Activated CD4-positive, alpha-beta T cell treated with anti-CD3 and anti-CD28 coated beads, Interleukin-2, amount 10 ng/mL, durations not matched to agents 24 days and 14 days (primary cell): ENCODE data around the gene AGTR1. TPM values are rescaled to one million over a fixed set of nuclear protein-coding genes. Genes with fewer than 3 reads are reported as not detected.

Experiments used
- DNase-seq: peaks from one replicate; pipeline ENCODE4 v3.0.0; 2022
- H3K27ac Mint-ChIP-seq: one replicate; pipeline ENCODE4 v1.8.0; 2022; ENCODE audit warnings: mild to moderate bottlenecking, mixed read lengths
- H3K27me3 Mint-ChIP-seq: one replicate; pipeline ENCODE4 v1.8.0; 2022; ENCODE audit warnings: mixed read lengths
- H3K36me3 Mint-ChIP-seq: one replicate; pipeline ENCODE4 v1.8.0; 2022; ENCODE audit warnings: low read depth, mild to moderate bottlenecking, mixed read lengths
- H3K4me1 Mint-ChIP-seq: one replicate; pipeline ENCODE4 v1.8.0; 2021; ENCODE audit warnings: mixed read lengths
- H3K4me3 Mint-ChIP-seq: one replicate; pipeline ENCODE4 v1.8.0; 2022; ENCODE audit warnings: mild to moderate bottlenecking, moderate library complexity, mixed read lengths
- H3K9me3 Mint-ChIP-seq: one replicate; pipeline ENCODE4 v1.8.0; 2021; ENCODE audit warnings: mixed read lengths
- intact Hi-C: fragments of 100-400 bp; cut with micrococcal nuclease; formaldehyde crosslinking; loops from one replicate; pipeline ENCODE4 v1.15.1; 2023
- total RNA-seq: library from RNA; stranded (reverse); gene quantifications from 2 replicates; pipeline ENCODE4 v1.2.3, GENCODE V29; 2022

AGTR1 gene
- total RNA-seq, 1 donor from 2014 or later: not detected

- no peak overlapping the region for H3K27ac Mint-ChIP-seq
- H3K27me3 Mint-ChIP-seq: no peaks in the 10 kb centered on the region
- H3K4me3 Mint-ChIP-seq: no peak overlapping the region
- no peaks in the 10 kb centered on the region for H3K4me1 Mint-ChIP-seq
- no peak for DNase-seq
- H3K9me3 Mint-ChIP-seq: no peaks in the 10 kb centered on the region
- intact Hi-C loops: no loop called here
- H3K36me3 Mint-ChIP-seq: no peaks in the 10 kb centered on the region
These were observed 10.7 kb downstream of the AGTR1 start for GRCh38 chr3:148708409-148708808.

- Mint-ChIP-seq H3K27ac (no peak overlapping the region), H3K36me3 (no peaks in the 10 kb centered on the region), H3K27me3 (no peaks in the 10 kb centered on the region), H3K4me1 (no peaks in the 10 kb centered on the region), H3K9me3 (no peaks in the 10 kb centered on the region), H3K4me3 (no peak overlapping the region)
- DNase-seq: no peak
- intact Hi-C loops: no loop called here
These were observed 12.0 kb downstream of the AGTR1 start for GRCh38 chr3:148709560-148710253.

DNA sequence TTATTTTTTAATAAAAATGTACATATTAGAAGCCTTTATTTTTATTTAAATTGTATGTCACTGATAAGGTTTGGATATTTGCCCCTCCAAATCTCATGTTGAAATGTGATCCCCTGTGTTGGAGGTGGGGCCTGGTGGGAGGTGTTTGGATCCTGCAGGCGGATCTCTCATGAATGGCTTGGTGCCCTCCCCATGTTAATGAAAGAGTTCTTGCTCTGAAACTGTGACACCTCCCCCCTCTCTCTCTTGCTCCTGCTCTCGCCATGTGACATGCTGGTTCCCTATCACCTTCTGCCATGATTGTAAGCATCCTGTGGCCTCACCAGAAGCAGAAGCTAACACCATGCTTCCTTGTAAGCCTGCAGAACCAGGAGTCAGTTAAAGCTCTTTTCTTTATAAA, 13.0 kb downstream of the AGTR1 start:
- no peak overlapping the region for H3K27ac Mint-ChIP-seq
- H3K9me3 Mint-ChIP-seq: no peaks in the 10 kb centered on the region
- no peaks in the 10 kb centered on the region for H3K36me3 Mint-ChIP-seq
- no peak for DNase-seq
- no peaks in the 10 kb centered on the region for H3K4me1 Mint-ChIP-seq
- intact Hi-C loops: no loop called here
- H3K27me3 Mint-ChIP-seq: no peaks in the 10 kb centered on the region
- H3K4me3 Mint-ChIP-seq: no peak overlapping the region

DNA sequence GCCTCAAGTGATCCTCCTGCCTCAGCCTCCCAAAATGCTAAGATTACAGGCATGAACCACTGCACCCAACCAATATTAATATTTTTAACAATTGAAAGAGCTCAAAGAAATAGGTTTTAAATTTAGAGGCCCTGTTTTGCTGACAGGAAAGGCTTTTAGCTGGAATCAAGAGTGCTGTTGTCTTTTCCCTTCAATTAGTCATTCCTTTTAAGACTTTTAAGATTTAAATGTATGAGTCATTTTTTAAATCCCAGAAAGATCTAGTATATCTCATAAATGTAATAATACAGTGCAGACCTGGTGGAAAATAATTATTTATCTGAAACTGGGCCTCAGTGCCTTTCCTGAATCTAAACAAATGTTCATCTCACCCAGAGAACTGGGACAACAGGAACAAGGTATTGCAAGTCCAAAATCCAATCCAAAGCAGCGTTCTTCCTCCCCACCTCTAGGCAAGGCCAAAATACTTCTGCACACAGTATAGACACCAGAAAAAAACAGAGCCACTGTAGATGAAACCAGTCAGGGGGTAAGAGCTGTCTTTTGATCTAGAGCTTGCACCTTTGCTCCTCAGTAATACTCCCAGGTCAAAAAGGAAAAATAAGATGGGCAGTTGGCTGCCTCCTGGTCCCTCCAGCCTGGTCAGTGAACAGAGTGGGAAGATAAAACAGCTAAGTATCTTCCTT, 14.4 kb downstream of the AGTR1 start:
- Mint-ChIP-seq H3K27ac (no peak overlapping the region), H3K27me3 (no peaks in the 10 kb centered on the region), H3K4me1 (no peaks in the 10 kb centered on the region), H3K4me3 (no peak overlapping the region), H3K36me3 (no peaks in the 10 kb centered on the region), H3K9me3 (no peaks in the 10 kb centered on the region)
- DNase-seq: no peak
- intact Hi-C loops: no loop called here

DNA sequence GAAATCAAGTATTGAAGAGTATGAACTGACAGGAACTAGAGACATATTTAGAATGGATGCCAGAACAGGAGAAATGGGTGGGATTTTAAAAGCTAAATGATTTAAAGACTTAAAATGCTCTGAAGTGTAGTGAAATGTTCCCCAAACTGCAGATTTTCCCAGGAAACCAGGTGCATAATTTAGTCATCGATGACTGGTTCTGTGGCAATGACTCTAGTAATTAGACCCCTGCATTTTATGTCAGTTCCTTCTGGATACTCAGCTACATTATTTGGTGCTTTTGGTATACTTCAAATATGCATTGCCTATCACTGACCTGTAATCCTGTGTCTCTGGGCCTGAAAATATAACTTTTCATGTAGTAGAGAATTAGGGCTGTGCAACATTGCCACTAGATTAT, 16.8 kb downstream of the AGTR1 start:
- intact Hi-C loops: no loop called here
- Mint-ChIP-seq H3K27ac (no peak overlapping the region), H3K4me1 (no peaks in the 10 kb centered on the region), H3K36me3 (no peaks in the 10 kb centered on the region), H3K4me3 (no peak overlapping the region), H3K27me3 (no peaks in the 10 kb centered on the region), H3K9me3 (no peaks in the 10 kb centered on the region)
- no peak for DNase-seq

- Mint-ChIP-seq H3K27ac (no peak overlapping the region), H3K36me3 (no peaks in the 10 kb centered on the region), H3K4me1 (no peaks in the 10 kb centered on the region), H3K9me3 (no peaks in the 10 kb centered on the region), H3K27me3 (no peaks in the 10 kb centered on the region), H3K4me3 (no peak overlapping the region)
- intact Hi-C loops: no loop called here
- DNase-seq: no peak
These were observed 19.0 kb downstream of the AGTR1 start for GRCh38 chr3:148716657-148717056.

DNA sequence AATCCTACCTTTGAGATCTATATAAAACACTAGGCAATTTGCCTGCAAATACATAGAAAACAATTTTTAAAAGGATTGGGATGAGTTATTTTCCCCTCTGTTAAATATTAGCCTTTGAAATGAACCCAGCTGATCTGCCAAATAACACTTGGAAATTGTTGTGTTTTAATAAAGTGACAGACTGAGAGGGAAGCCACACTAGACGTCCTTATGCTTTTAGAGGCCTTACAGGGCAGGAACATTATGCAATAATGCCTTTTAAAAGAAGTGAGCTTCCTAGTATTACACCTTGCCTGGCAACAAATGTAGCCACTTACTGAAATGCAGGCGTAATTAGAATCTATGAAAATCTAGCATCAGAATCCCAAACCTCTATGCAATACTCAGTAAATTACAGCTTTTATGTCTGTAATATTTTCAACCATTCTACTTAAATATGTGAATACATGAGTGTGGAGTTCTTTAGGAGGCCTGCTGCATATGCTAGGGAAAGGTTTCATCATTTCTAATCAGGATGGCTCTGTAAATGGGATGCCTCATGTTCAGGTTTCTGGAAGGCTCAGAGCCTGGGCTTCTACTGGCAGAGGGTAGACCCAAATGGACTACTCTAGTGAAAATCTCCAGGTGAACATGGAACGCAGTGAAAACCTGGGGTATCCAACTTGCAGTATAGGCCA, 20.3 kb downstream of the AGTR1 start:
- H3K4me3 Mint-ChIP-seq: no peak overlapping the region
- intact Hi-C loops: no loop called here
- no peak overlapping the region for H3K27ac Mint-ChIP-seq
- H3K36me3 Mint-ChIP-seq: no peaks in the 10 kb centered on the region
- no peaks in the 10 kb centered on the region for H3K9me3 Mint-ChIP-seq
- no peaks in the 10 kb centered on the region for H3K4me1 Mint-ChIP-seq
- no peak for DNase-seq
- no peaks in the 10 kb centered on the region for H3K27me3 Mint-ChIP-seq

DNA sequence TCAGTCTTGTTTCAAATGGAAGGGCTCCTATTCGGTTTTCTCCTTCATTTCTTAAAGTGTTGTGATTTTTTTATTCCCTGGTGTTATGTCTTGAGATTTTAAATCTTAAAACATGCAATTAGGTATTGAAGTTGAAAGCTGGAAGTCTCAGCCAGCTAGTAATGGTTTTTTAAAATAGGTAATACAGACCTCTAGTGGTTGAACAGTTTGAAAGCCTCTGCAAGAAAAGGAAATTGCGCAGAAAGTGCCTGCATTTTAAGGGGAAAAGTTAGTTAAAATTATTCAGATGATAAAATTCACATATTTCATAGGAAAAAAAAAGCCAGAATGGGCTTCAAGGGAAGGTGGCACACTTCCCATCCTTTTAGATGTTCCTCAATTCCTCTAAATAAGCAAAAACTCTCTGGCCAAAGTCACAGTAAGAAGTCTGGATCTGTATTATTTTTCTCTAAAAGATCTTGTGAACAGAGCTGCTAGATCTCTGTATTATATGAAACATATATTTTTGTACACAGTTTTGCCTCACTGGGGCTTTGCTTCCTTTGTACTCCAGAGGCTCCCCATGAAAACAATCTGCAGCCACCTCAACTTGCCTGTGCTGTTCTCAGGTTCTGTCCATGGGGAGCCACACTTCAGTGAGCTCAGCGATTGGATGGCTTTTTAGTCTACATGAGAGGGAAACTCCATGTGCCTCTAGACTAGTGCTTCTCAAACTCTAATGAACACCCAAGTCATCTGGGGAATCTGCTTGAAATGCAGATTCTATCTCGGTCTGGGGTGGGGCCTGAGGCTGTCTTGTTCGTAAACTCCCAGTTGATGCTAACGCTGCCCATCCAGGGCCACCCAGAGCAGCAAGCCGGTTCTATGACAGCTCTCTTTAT, 21.5 kb downstream of the AGTR1 start:
- Mint-ChIP-seq H3K4me1 (no peaks in the 10 kb centered on the region), H3K9me3 (no peaks in the 10 kb centered on the region), H3K27me3 (no peaks in the 10 kb centered on the region), H3K36me3 (no peaks in the 10 kb centered on the region), H3K27ac (no peak overlapping the region), H3K4me3 (no peak overlapping the region)
- intact Hi-C loops: no loop called here
- DNase-seq: no peak

DNA sequence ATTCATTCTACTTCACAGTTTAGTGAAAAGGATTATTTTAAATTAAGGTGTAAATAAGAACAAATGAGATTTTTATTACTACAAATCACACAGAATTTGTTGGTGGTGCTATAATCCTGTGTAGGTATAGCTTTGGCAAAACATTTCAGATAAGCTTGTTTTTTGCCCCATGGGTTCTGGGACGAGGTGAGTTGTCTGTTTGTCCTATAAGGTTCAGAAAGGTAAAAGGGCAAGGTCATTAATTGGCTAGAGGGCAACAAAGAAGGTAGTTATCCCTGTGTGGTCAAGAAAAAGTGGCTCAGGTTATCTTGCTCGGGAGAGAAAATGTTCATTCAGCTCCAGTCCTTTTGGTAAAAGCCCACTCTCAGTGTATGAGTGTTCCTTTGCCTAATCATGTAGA, 23.2 kb downstream of the AGTR1 start:
- Mint-ChIP-seq H3K4me3 (no peak overlapping the region), H3K27ac (no peak overlapping the region), H3K36me3 (no peaks in the 10 kb centered on the region), H3K27me3 (no peaks in the 10 kb centered on the region), H3K4me1 (no peaks in the 10 kb centered on the region), H3K9me3 (no peaks in the 10 kb centered on the region)
- intact Hi-C loops: loop anchor here (10.0 kb wide), 1 partner anchor 224 kb away; no protein-coding TSS in a partner anchor
- DNase-seq: no peak

DNA sequence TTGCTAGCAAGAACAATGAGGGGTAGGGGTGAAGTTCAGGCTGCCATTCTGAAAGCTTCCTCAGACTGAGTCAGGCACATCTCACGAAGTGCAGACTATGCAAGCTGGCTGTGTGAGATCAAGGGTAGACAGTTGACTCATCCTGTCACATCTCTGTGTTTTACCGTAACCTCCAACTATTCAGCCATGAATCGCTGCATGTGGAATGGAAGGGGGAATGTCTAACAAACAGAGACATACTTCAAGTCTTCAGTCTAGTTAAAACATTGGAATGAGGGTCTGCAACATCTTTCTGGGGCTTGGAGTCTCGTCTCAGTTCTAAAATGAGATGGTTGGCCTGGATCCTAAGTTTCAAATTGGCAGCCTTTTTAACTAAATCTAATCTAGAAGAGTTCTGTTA, 25.9 kb downstream of the AGTR1 start:
- H3K4me1 Mint-ChIP-seq: no peaks in the 10 kb centered on the region
- H3K36me3 Mint-ChIP-seq: no peaks in the 10 kb centered on the region
- no peak for DNase-seq
- no peak overlapping the region for H3K27ac Mint-ChIP-seq
- no peaks in the 10 kb centered on the region for H3K27me3 Mint-ChIP-seq
- H3K9me3 Mint-ChIP-seq: no peaks in the 10 kb centered on the region
- intact Hi-C loops: loop anchor here (10.0 kb wide), 1 partner anchor 221 kb away; no protein-coding TSS in a partner anchor
- no peak overlapping the region for H3K4me3 Mint-ChIP-seq

DNA sequence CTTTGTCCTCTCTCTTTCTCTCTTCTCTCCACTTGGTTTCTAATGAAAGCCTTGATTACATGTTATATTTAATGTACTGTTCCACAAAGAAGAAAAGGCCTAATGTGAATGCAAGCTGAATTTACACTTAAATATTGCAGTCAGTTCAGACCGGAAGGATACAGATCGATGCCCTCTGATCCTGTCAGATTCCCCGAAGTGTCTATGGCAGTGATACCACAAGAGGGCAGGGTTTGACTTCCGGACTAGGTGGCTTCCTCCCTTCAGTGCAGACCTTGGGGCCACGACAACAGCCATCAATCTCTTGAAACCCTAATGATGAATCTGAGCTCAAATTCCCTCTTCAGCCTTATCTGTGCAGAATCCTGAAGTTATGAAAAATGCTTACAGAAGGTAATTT, 29.5 kb downstream of the AGTR1 start:
- no peaks in the 10 kb centered on the region for H3K4me1 Mint-ChIP-seq
- no peaks in the 10 kb centered on the region for H3K9me3 Mint-ChIP-seq
- H3K27ac Mint-ChIP-seq: no peak overlapping the region
- peak; percentile 58 for DNase-seq
- no peaks in the 10 kb centered on the region for H3K36me3 Mint-ChIP-seq
- intact Hi-C loops: loop anchor here (10.0 kb wide), 1 partner anchor 218 kb away; no protein-coding TSS in a partner anchor
- H3K27me3 Mint-ChIP-seq: peaks cover 2% of the 10 kb centered on the region
- H3K4me3 Mint-ChIP-seq: no peak overlapping the region

- intact Hi-C loops: loop anchor here (10.0 kb wide), 1 partner anchor 216 kb away; no protein-coding TSS in a partner anchor
- no peak for DNase-seq
- H3K27me3 Mint-ChIP-seq: peaks cover 2% of the 10 kb centered on the region
- no peak overlapping the region for H3K27ac Mint-ChIP-seq
- no peaks in the 10 kb centered on the region for H3K4me1 Mint-ChIP-seq
- H3K4me3 Mint-ChIP-seq: no peak overlapping the region
- H3K36me3 Mint-ChIP-seq: no peaks in the 10 kb centered on the region
- no peaks in the 10 kb centered on the region for H3K9me3 Mint-ChIP-seq
These were observed 31.1 kb downstream of the AGTR1 start for GRCh38 chr3:148728753-148729152.

- H3K27me3 Mint-ChIP-seq: peaks cover 2% of the 10 kb centered on the region
- no peak overlapping the region for H3K4me3 Mint-ChIP-seq
- no peaks in the 10 kb centered on the region for H3K4me1 Mint-ChIP-seq
- no peaks in the 10 kb centered on the region for H3K36me3 Mint-ChIP-seq
- H3K27ac Mint-ChIP-seq: no peak overlapping the region
- intact Hi-C loops: loop anchor here (10.0 kb wide), 1 partner anchor 215 kb away; no protein-coding TSS in a partner anchor
- no peaks in the 10 kb centered on the region for H3K9me3 Mint-ChIP-seq
- no peak for DNase-seq
These were observed 31.9 kb downstream of the AGTR1 start for GRCh38 chr3:148729476-148730055.
